H1 (cell line): ENCODE measurements around the gene KLHL21. TPM values are rescaled to one million over a fixed set of nuclear protein-coding genes. Genes with fewer than 3 reads are reported as not detected.

ENCODE experiments used
- CTBP2 ChIP-seq: IDR thresholded peaks from 2 replicates; pipeline ENCODE4 v1.7.0; 2011; ENCODE audit warnings: borderline replicate concordance, mild to moderate bottlenecking, moderate library complexity, mixed read lengths, low read length; ENCODE audit not compliant: insufficient read depth, insufficient read length
- HDAC2 ChIP-seq, 2 experiments: fragments of 300-600 bp in 1 of 2; sonication (generic) in 1 of 2; IDR thresholded peaks; 2 replicates each; pipeline ENCODE4 v1.6.1; 2011 to 2012; ENCODE audit warnings: low read depth in 2 of 2, low read length in 2 of 2, mild to moderate bottlenecking in 2 of 2, moderate library complexity in 2 of 2, borderline replicate concordance in 1 of 2, inconsistent platforms in 1 of 2
- NANOG ChIP-seq: IDR thresholded peaks from 2 replicates; pipeline ENCODE4 v1.6.1; 2011; ENCODE audit warnings: low read length, low read depth, mild to moderate bottlenecking, inconsistent platforms; ENCODE audit not compliant: insufficient read depth, poor library complexity, severe bottlenecking
- RBBP5 ChIP-seq: IDR thresholded peaks from 2 replicates; pipeline ENCODE4 v1.7.1; 2012; ENCODE audit warnings: low read depth, mild to moderate bottlenecking, inconsistent platforms, low read length, moderate library complexity, borderline replicate concordance
- SP2 ChIP-seq: IDR thresholded peaks from 2 replicates; pipeline ENCODE4 v1.6.1; 2012; ENCODE audit warnings: mild to moderate bottlenecking, low read length, inconsistent platforms
- polyA plus RNA-seq, 7 experiments: library from polyadenylated mRNA; depleted of rRNA in 3 of 7; stranded (reverse) in 5 of 7; unstranded in 2 of 7; fragments of >200 nt in 5 of 7; fragments of 200-250 nt in 2 of 7; gene quantifications; 1 replicate in 5 of 7; 2 replicates in 1 of 7; 4 replicates in 1 of 7; pipeline versions ENCODE4 v1.2.1 to v1.2.3, GENCODE V29; 2011 to 2013; ENCODE audit warnings: missing spikeins in 2 of 7, mixed read lengths in 2 of 7
- total RNA-seq: library from RNA; stranded (reverse); fragmentation: NEBNext Ultra II Directional; extraction: Animal tissue kit (Norgen Biotek cat#: 25700); gene quantifications from 2 replicates; pipeline ENCODE4 v1.2.1, GENCODE V29; 2021

The KLHL21 gene
- total and polyA plus RNA-seq, 2 of the 8 experiments (the other 6 are each of a cell fraction or from before 2014, with no cell fraction given) = 11.9 to 22.3 TPM

DNA sequence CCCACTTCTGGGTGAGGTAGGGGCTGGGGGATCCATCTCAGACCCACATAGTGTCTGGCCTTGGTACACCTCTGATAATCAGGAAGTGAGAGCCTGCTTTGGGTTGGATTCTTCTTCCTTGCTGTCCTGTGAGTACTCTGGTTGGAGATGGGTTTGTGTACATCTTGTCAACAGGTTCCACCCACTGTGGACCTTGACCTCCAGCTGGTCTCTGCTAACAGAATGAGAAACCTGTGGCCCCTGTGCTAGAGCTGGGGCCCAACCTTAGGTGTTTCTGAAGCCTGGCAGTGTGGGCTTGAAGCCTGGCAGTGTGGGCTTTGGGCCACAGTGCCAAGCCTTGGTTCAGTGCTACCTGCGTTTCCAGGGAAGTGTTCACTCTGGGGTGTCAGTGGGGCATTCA, 20.3 kb downstream of the KLHL21 start (continued):
- TF ChIP-seq NANOG (no peak), SP2 (no peak), CTBP2 (no peak), HDAC2 (IDR thresholded peaks at IDR 0.05; ENCODE audit: borderline replicate concordance in 1 of 2, low read depth in 2 of 2, low read length in 2 of 2) (no peak), RBBP5 (no peak)
